ENCODE results near the gene POLR3G. TPM values are rescaled to one million over a fixed set of nuclear protein-coding genes. Genes with fewer than 3 reads are reported as not detected.

POLR3G gene
- total RNA-seq, 1 donor from 2014 or later: 3.8 TPM

- no peak for TF ChIP-seq CTCF (IDR thresholded peaks at IDR 0.05)
- no peak for DNase-seq (ENCODE audit: extremely low spot score, unreplicated experiment)
- no peaks in the 10 kb centered on the region for H3K36me3 Mint-ChIP-seq (ENCODE audit: unreplicated experiment)
- no peak overlapping the region for H3K27ac Mint-ChIP-seq (ENCODE audit: unreplicated experiment)
- peaks cover 19% of the 10 kb centered on the region for H3K27me3 Mint-ChIP-seq (ENCODE audit: unreplicated experiment)
- no peaks in the 10 kb centered on the region for H3K9me3 Mint-ChIP-seq (ENCODE audit: unreplicated experiment)
- H3K4me1 Mint-ChIP-seq (ENCODE audit: unreplicated experiment): peaks cover 10% of the 10 kb centered on the region
- peak overlapping the region; percentile 87 for H3K4me3 Mint-ChIP-seq (ENCODE audit: unreplicated experiment)
Measured at GRCh38 chr5:90440644-90441043, 34.0 kb upstream of the POLR3G start.

GRCh38 chr5:90446961-90447360 is 27.7 kb upstream of the POLR3G start:
- no peaks in the 10 kb centered on the region for H3K27me3 Mint-ChIP-seq (ENCODE audit: unreplicated experiment)
- no peaks in the 10 kb centered on the region for H3K36me3 Mint-ChIP-seq (ENCODE audit: unreplicated experiment)
- H3K4me3 Mint-ChIP-seq (ENCODE audit: unreplicated experiment): no peak overlapping the region
- TF ChIP-seq CTCF (IDR thresholded peaks at IDR 0.05): no peak
- DNase-seq (ENCODE audit: extremely low spot score, unreplicated experiment): no peak
- H3K9me3 Mint-ChIP-seq (ENCODE audit: unreplicated experiment): peaks cover 3% of the 10 kb centered on the region
- no peak overlapping the region for H3K27ac Mint-ChIP-seq (ENCODE audit: unreplicated experiment)
- H3K4me1 Mint-ChIP-seq (ENCODE audit: unreplicated experiment): no peaks in the 10 kb centered on the region

- peaks cover 2% of the 10 kb centered on the region for H3K36me3 Mint-ChIP-seq (ENCODE audit: unreplicated experiment)
- H3K4me1 Mint-ChIP-seq (ENCODE audit: unreplicated experiment): no peaks in the 10 kb centered on the region
- no peaks in the 10 kb centered on the region for H3K9me3 Mint-ChIP-seq (ENCODE audit: unreplicated experiment)
- H3K27ac Mint-ChIP-seq (ENCODE audit: unreplicated experiment): no peak overlapping the region
- DNase-seq (ENCODE audit: extremely low spot score, unreplicated experiment): no peak
- H3K27me3 Mint-ChIP-seq (ENCODE audit: unreplicated experiment): no peaks in the 10 kb centered on the region
- H3K4me3 Mint-ChIP-seq (ENCODE audit: unreplicated experiment): no peak overlapping the region
- no peak for TF ChIP-seq CTCF (IDR thresholded peaks at IDR 0.05)
Measured at GRCh38 chr5:90461288-90461687, 13.4 kb upstream of the POLR3G start.

GRCh38 chr5:90472783-90473395 is 1.8 kb upstream of the POLR3G start:
- peaks cover 12% of the 10 kb centered on the region for H3K36me3 Mint-ChIP-seq (ENCODE audit: unreplicated experiment)
- peaks cover 6% of the 10 kb centered on the region for H3K9me3 Mint-ChIP-seq (ENCODE audit: unreplicated experiment)
- peaks cover 37% of the 10 kb centered on the region for H3K4me1 Mint-ChIP-seq (ENCODE audit: unreplicated experiment)
- DNase-seq (ENCODE audit: extremely low spot score, unreplicated experiment): no peak
- peak overlapping the region; percentile 96 for H3K4me3 Mint-ChIP-seq (ENCODE audit: unreplicated experiment)
- H3K27ac Mint-ChIP-seq (ENCODE audit: unreplicated experiment): peak overlapping the region; percentile 89
- no peaks in the 10 kb centered on the region for H3K27me3 Mint-ChIP-seq (ENCODE audit: unreplicated experiment)
- TF ChIP-seq CTCF (IDR thresholded peaks at IDR 0.05): no peak

GRCh38 chr5:90473396-90474234 is 1.0 kb upstream of the POLR3G start:
- DNase-seq (ENCODE audit: extremely low spot score, unreplicated experiment): peak; percentile 86
- H3K4me1 Mint-ChIP-seq (ENCODE audit: unreplicated experiment): peaks cover 40% of the 10 kb centered on the region
- peak overlapping the region; percentile 96 for H3K4me3 Mint-ChIP-seq (ENCODE audit: unreplicated experiment)
- peak overlapping the region; percentile 89 for H3K27ac Mint-ChIP-seq (ENCODE audit: unreplicated experiment)
- TF ChIP-seq CTCF (IDR thresholded peaks at IDR 0.05): no peak
- peaks cover 6% of the 10 kb centered on the region for H3K36me3 Mint-ChIP-seq (ENCODE audit: unreplicated experiment)
- H3K9me3 Mint-ChIP-seq (ENCODE audit: unreplicated experiment): no peaks in the 10 kb centered on the region
- H3K27me3 Mint-ChIP-seq (ENCODE audit: unreplicated experiment): no peaks in the 10 kb centered on the region
